Stimulated activated CD4-positive, alpha-beta T cell treated with anti-CD3 and anti-CD28 coated beads, Interleukin-1b, Interleukin-23, amount 100 ng/mL, for 48 hours (primary cell): Measurements from ENCODE around the gene ZC3H8.

ENCODE experiments used
- DNase-seq: peaks from one replicate; pipeline ENCODE4 v3.0.0-alpha.2; 2020

The ZC3H8 gene

GRCh38 chr2:112194028-112194427 is 60.8 kb downstream of the ZC3H8 start:
- DNase-seq: no peak

- DNase-seq: no peak
Measured at GRCh38 chr2:112189001-112189556, 65.8 kb downstream of the ZC3H8 start.

- peak; percentile 90 for DNase-seq
Measured at GRCh38 chr2:112187805-112188596, 66.8 kb downstream of the ZC3H8 start.

GRCh38 chr2:112187046-112187715 is 67.7 kb downstream of the ZC3H8 start:
- peak; percentile 37 for DNase-seq

GRCh38 chr2:112185131-112185530 is 69.7 kb downstream of the ZC3H8 start:
- no peak for DNase-seq

GRCh38 chr2:112184121-112184520 is 70.7 kb downstream of the ZC3H8 start:
- no peak for DNase-seq

GRCh38 chr2:112183327-112184025 is 71.4 kb downstream of the ZC3H8 start:
- DNase-seq: no peak

- DNase-seq: peak; percentile 74
Measured at GRCh38 chr2:112182581-112183034, 72.2 kb downstream of the ZC3H8 start.

- peak; percentile 71 for DNase-seq
Measured at GRCh38 chr2:112181571-112182290, 73.1 kb downstream of the ZC3H8 start.

- no peak for DNase-seq
Measured at GRCh38 chr2:112175958-112176573, 78.8 kb downstream of the ZC3H8 start.

GRCh38 chr2:112175333-112175732 is 79.5 kb downstream of the ZC3H8 start:
- DNase-seq: no peak

GRCh38 chr2:112174383-112174782 is 80.5 kb downstream of the ZC3H8 start:
- no peak for DNase-seq

GRCh38 chr2:112173646-112174319 is 81.1 kb downstream of the ZC3H8 start:
- no peak for DNase-seq

- no peak for DNase-seq
Measured at GRCh38 chr2:112170495-112170894, 84.3 kb downstream of the ZC3H8 start.

- DNase-seq: no peak
Measured at GRCh38 chr2:112168422-112169124, 86.3 kb downstream of the ZC3H8 start.

- peak; percentile 40 for DNase-seq
Measured at GRCh38 chr2:112166806-112167499, 87.9 kb downstream of the ZC3H8 start.

GRCh38 chr2:112165296-112165695 is 89.5 kb downstream of the ZC3H8 start:
- no peak for DNase-seq

- DNase-seq: no peak
Measured at GRCh38 chr2:112164876-112165275, 90.0 kb downstream of the ZC3H8 start.

GRCh38 chr2:112163541-112163981 is 91.3 kb downstream of the ZC3H8 start:
- DNase-seq: no peak

- DNase-seq: no peak
Measured at GRCh38 chr2:112162956-112163355, 91.9 kb downstream of the ZC3H8 start.
